ENCODE data around the gene CACNG1.

Gene CACNG1

GRCh38 chr17:67043283-67043682 lies 1.1 kb upstream of the CACNG1 start:
- H3K4me1 ChIP-seq: peaks cover 0 to 24% (median 14%) of the 10 kb centered on the region in 10 experiments; a peak in 11 of 20 replicates
- no peaks in the 10 kb centered on the region for H3K27me3 ChIP-seq
- H3K4me2 ChIP-seq: no peak overlapping the region
- peaks cover 12 to 16% (median 13%) of the 10 kb centered on the region in 11 experiments for H3K9me3 ChIP-seq (replicated peaks in 1 of 11)
- no peak overlapping the region for H3K9ac ChIP-seq
- H3K4me3 ChIP-seq: no peak overlapping the region
- no peak overlapping the region for H3K27ac ChIP-seq
- no peaks in the 10 kb centered on the region for H3K36me3 ChIP-seq
- TF ChIP-seq Cebpa-rat (IDR thresholded peaks at IDR 0.05): no peak
- no peaks in the 10 kb centered on the region for H4K20me1 ChIP-seq

DNA sequence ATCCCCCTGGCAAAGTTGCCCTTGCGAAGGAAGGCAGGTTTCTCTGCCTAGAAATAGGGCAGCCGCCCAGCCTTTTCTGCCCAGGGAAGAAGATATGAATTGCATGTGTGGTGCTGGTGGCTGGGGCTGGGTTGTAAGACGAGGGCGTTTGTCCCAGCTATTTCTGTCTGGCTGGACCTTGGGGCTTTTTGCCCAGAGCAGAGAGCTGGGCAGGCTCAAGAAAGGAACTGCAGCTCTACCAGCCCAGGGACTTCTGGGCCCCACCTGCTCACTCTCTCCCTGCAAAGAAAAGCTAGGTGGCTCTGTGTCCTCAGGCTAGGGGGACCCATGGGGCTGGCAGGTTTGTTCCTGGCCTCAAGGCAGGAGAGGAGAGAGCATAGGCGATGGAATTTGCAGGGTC lies 586 bp downstream of the CACNG1 start:
- TF ChIP-seq Cebpa-rat (IDR thresholded peaks at IDR 0.05): no peak
- Histone ChIP-seq H3K4me2 (no peak overlapping the region), H3K36me3 (no peaks in the 10 kb centered on the region), H3K4me3 (no peak overlapping the region), H3K9ac (no peak overlapping the region), H3K27ac (no peak overlapping the region), H3K9me3 (replicated peaks in 1 of 11) (peaks cover 27 to 32% (median 29%) of the 10 kb centered on the region in 11 experiments), H4K20me1 (no peaks in the 10 kb centered on the region), H3K4me1 (peaks cover 0 to 24% (median 14%) of the 10 kb centered on the region in 10 experiments; a peak in 11 of 20 replicates), H3K27me3 (no peaks in the 10 kb centered on the region)

DNA sequence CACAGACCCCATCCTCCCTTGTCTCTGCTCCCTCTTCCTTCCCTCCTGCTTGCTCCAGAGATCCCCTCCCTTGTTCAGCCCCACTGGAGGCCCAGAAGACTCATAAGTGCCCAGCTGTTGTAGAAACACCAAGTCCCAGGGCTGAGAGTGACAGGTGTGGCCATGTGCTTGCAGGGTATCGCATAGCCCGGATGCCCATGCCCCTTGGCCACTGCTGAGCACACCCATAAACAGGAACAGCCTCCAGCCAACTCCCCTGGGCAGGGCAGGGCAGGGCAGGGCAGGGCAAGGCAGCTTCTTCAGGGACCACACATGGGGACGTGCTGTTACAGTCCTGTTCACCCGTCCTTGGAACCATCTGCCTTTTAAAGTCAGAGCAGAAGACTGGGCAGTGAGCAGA lies 2.0 kb downstream of the CACNG1 start:
- H4K20me1 ChIP-seq: no peaks in the 10 kb centered on the region
- H3K27me3 ChIP-seq: no peaks in the 10 kb centered on the region
- no peak overlapping the region for H3K9ac ChIP-seq
- no peak for TF ChIP-seq Cebpa-rat (IDR thresholded peaks at IDR 0.05)
- peaks cover 0 to 14% (median 7%) of the 10 kb centered on the region in 10 experiments; a peak in 10 of 20 replicates for H3K4me1 ChIP-seq
- no peak overlapping the region for H3K4me2 ChIP-seq
- H3K36me3 ChIP-seq: no peaks in the 10 kb centered on the region
- no peak overlapping the region for H3K27ac ChIP-seq
- peaks cover 27 to 35% (median 31%) of the 10 kb centered on the region in 11 experiments for H3K9me3 ChIP-seq (replicated peaks in 1 of 11)
- H3K4me3 ChIP-seq: no peak overlapping the region

- Histone ChIP-seq H3K4me1 (peaks cover 0 to 6% (median 3%) of the 10 kb centered on the region in 10 experiments; a peak in 10 of 20 replicates), H3K27me3 (no peaks in the 10 kb centered on the region), H3K9ac (no peak overlapping the region), H3K27ac (no peak overlapping the region), H3K9me3 (replicated peaks in 1 of 11) (peaks cover 27 to 35% (median 31%) of the 10 kb centered on the region in 11 experiments), H3K36me3 (no peaks in the 10 kb centered on the region), H3K4me2 (no peak overlapping the region), H4K20me1 (no peaks in the 10 kb centered on the region), H3K4me3 (no peak overlapping the region)
- TF ChIP-seq Cebpa-rat (IDR thresholded peaks at IDR 0.05): no peak
Observed at GRCh38 chr17:67047382-67047781, 3.0 kb downstream of the CACNG1 start.

- Histone ChIP-seq H3K27ac (no peak overlapping the region), H3K9me3 (replicated peaks in 1 of 11) (peaks cover 27 to 35% (median 31%) of the 10 kb centered on the region in 11 experiments), H3K36me3 (no peaks in the 10 kb centered on the region), H3K4me3 (no peak overlapping the region), H4K20me1 (no peaks in the 10 kb centered on the region), H3K4me1 (0 out of 20 replicates have a peak, but pooled peaks cover 0 to 4% (median 0%) of the 10 kb centered on the region in 10 experiments), H3K9ac (no peak overlapping the region), H3K27me3 (no peaks in the 10 kb centered on the region), H3K4me2 (no peak overlapping the region)
- no peak for TF ChIP-seq Cebpa-rat (IDR thresholded peaks at IDR 0.05)
Observed at GRCh38 chr17:67049025-67049739, 4.8 kb downstream of the CACNG1 start.

DNA sequence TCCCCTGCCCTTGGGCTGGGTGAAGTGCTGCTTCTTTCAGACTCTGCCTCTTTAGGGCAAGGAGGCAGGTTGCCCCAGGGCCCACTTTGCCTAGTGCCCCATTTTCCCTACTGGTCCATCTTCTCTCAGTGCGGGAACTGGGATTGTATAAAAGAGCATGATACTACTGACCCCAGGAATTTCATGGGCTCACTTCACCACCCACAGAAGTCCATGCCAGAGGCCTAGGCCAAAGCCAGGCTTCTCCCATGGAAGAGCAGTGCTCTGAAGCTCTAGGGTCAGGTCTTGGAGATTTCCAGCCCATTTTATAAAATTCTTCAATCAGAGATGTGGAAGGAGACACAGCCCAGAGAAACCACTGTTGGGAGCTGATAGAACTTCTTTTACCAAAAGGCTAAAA lies 5.7 kb downstream of the CACNG1 start:
- H3K36me3 ChIP-seq: no peaks in the 10 kb centered on the region
- H4K20me1 ChIP-seq: no peaks in the 10 kb centered on the region
- H3K4me2 ChIP-seq: no peak overlapping the region
- H3K9ac ChIP-seq: no peak overlapping the region
- no peak for TF ChIP-seq Cebpa-rat (IDR thresholded peaks at IDR 0.05)
- no peaks in the 10 kb centered on the region for H3K27me3 ChIP-seq
- peaks cover 0 to 4% (median 0%) of the 10 kb centered on the region in 10 experiments; a peak in 1 of 20 replicates for H3K4me1 ChIP-seq
- H3K9me3 ChIP-seq (replicated peaks in 1 of 11): peaks cover 27 to 35% (median 31%) of the 10 kb centered on the region in 11 experiments
- H3K27ac ChIP-seq: no peak overlapping the region
- H3K4me3 ChIP-seq: no peak overlapping the region

DNA sequence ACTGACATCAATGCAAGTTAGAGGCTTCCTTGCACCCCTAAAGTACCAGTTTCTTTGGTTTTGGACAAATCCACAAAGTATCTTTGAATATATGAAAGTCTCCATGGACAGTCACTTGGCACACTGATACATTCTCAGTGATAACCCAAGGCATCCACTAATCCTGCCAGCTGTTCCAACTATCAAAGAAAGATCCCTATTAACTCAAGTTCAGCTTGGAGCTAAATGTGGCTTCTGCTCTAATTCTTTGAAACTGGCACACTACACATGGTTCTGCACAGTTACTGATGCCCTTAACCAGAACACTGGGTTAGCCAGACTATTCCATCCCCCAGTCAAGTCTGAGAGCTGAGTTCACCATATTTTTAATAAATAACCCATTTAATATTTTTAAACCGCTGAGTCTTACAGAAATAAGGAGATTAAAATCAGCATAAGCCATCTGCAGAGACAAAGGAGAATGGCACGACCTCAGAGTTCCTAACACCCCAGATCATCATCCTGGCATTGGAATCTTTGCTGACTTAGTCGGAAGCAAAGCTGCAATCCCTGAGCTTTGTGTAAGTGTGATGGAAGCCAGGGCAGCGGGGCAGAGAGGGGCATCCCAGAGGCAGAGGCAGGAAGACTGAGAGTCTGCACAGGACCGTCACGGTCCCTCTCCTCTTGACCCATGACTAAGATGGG lies 6.3 kb downstream of the CACNG1 start:
- TF ChIP-seq Cebpa-rat (IDR thresholded peaks at IDR 0.05): no peak
- H3K36me3 ChIP-seq: no peaks in the 10 kb centered on the region
- no peak overlapping the region for H3K27ac ChIP-seq
- H3K27me3 ChIP-seq: no peaks in the 10 kb centered on the region
- H3K4me3 ChIP-seq: no peak overlapping the region
- no peak overlapping the region for H3K9ac ChIP-seq
- no peaks in the 10 kb centered on the region for H4K20me1 ChIP-seq
- H3K4me2 ChIP-seq: no peak overlapping the region
- H3K9me3 ChIP-seq (replicated peaks in 1 of 11): peaks cover 27 to 40% (median 33%) of the 10 kb centered on the region in 11 experiments
- peaks cover 0 to 6% (median 0%) of the 10 kb centered on the region in 10 experiments; a peak in 6 of 20 replicates for H3K4me1 ChIP-seq

GRCh38 chr17:67051155-67051538 lies 6.8 kb downstream of the CACNG1 start:
- Histone ChIP-seq H4K20me1 (no peaks in the 10 kb centered on the region), H3K27ac (no peak overlapping the region), H3K27me3 (no peaks in the 10 kb centered on the region), H3K36me3 (no peaks in the 10 kb centered on the region), H3K4me2 (no peak overlapping the region), H3K9me3 (replicated peaks in 1 of 11) (peaks cover 31 to 45% (median 35%) of the 10 kb centered on the region in 11 experiments), H3K4me1 (peaks cover 0 to 11% (median 5%) of the 10 kb centered on the region in 10 experiments; a peak in 16 of 20 replicates), H3K9ac (no peak overlapping the region), H3K4me3 (no peak overlapping the region)
- TF ChIP-seq Cebpa-rat (IDR thresholded peaks at IDR 0.05): no peak

DNA sequence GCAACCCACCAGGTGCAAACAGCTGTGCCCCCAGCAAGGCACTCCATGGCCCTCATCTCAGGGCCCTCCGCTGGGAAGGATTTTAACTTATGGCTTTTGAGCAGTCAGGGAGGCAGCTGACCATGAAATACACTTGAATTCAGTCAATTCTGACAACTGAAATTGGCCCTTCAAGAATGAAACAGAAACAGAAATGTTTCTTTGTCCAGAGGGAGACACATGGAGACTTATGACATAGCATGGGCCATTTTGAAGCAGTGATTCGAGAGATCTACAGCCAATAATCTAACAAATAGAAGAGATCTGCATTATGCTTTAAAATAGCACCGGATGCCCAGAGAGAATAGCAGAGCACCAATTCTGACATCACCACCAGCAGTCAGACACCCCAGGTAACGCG lies 7.5 kb downstream of the CACNG1 start:
- peaks cover 0 to 18% (median 12%) of the 10 kb centered on the region in 10 experiments; a peak in 16 of 20 replicates for H3K4me1 ChIP-seq
- no peak overlapping the region for H3K4me3 ChIP-seq
- H3K27ac ChIP-seq: no peak overlapping the region
- no peak overlapping the region for H3K9ac ChIP-seq
- H3K9me3 ChIP-seq (replicated peaks in 1 of 11): peaks cover 31 to 46% (median 35%) of the 10 kb centered on the region in 11 experiments
- H3K27me3 ChIP-seq: no peaks in the 10 kb centered on the region
- no peaks in the 10 kb centered on the region for H4K20me1 ChIP-seq
- no peak overlapping the region for H3K4me2 ChIP-seq
- no peaks in the 10 kb centered on the region for H3K36me3 ChIP-seq
- TF ChIP-seq Cebpa-rat (IDR thresholded peaks at IDR 0.05): no peak

Measured in BLaER1 treated with 17β-estradiol and CSF1 and Interleukin-3, amounts not matched to agents 10 nM and 100 nM (cell line).